Dendritic cell treated with granulocyte-macrophage colony-stimulating factor and Interleukin-4, amounts not matched to agents 40 ng/mL and 50 ng/mL, for 4 days (primary cell): ENCODE measurements around the gene CUL9.
A peak's percentile ranks its signal among the peaks of the same experiment; 100 is the strongest.

Experiments
- H3K27ac Mint-ChIP-seq: one replicate; pipeline ENCODE4 v1.8.0; 2022; ENCODE audit warnings: mild to moderate bottlenecking, mixed read lengths
- H3K27me3 Mint-ChIP-seq: one replicate; pipeline ENCODE4 v1.8.0; 2022; ENCODE audit warnings: mild to moderate bottlenecking, mixed read lengths
- H3K36me3 Mint-ChIP-seq: one replicate; pipeline ENCODE4 v1.8.0; 2022; ENCODE audit warnings: low read depth, mixed read lengths
- H3K4me1 Mint-ChIP-seq: one replicate; pipeline ENCODE4 v1.8.0; 2022; ENCODE audit warnings: low read depth, mixed read lengths
- H3K4me3 Mint-ChIP-seq: one replicate; pipeline ENCODE4 v1.8.0; 2022; ENCODE audit warnings: mild to moderate bottlenecking, moderate library complexity, mixed read lengths
- H3K9me3 Mint-ChIP-seq: one replicate; pipeline ENCODE4 v1.8.0; 2022; ENCODE audit warnings: mixed read lengths
- intact Hi-C: fragments of 100-400 bp; cut with micrococcal nuclease; formaldehyde crosslinking; loops from one replicate; pipeline ENCODE4 v1.15.0; 2022

The CUL9 gene

DNA sequence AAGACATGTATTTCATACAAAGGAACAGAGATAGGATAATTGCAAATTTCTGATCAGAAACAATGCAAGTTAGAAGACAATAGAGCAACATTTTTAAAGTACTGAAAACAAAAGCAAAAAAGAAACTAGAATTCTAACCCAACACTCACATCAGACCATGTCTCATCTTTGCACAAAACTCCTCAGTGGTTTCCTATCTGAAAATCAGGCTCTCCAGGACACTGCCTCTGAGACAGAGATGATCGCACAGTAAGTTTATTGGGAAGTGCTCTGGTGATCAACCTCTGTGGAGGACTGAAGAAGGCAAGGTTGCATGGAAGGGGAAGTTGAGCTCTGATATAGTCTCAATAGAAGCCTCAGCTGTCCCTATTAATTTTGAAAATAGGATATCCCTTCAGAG is 59.0 kb downstream of the CUL9 start:
- peaks cover 5% of the 10 kb centered on the region for H3K4me1 Mint-ChIP-seq
- no peaks in the 10 kb centered on the region for H3K9me3 Mint-ChIP-seq
- no peaks in the 10 kb centered on the region for H3K36me3 Mint-ChIP-seq
- peaks cover 31% of the 10 kb centered on the region for H3K27me3 Mint-ChIP-seq
- H3K4me3 Mint-ChIP-seq: no peak overlapping the region
- no peak overlapping the region for H3K27ac Mint-ChIP-seq
- intact Hi-C loops: no loop called here

DNA sequence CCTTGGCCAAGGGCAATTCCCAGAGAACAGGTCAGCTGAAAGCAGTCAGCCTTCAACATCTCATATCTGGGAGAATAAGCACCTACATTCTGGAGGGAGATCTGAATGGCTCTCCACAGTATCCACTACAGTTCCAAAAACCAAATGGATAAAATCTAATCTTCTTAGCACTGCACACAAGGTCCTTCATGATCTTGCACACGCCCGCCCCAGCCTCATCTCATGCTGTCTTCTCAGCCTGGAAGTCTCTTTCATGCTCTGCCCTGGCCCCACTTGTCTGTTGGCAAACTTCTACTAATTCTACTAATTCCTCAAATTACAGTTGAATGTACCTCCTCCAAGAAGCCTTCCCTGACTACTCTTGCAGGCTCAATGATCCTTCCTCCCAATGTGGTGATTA is 59.5 kb downstream of the CUL9 start:
- Mint-ChIP-seq H3K36me3 (no peaks in the 10 kb centered on the region), H3K4me3 (no peak overlapping the region)

GRCh38 chr6:43242908-43243663 is 61.1 kb downstream of the CUL9 start, which contains the start of gene TTBK1:
TTBK1 (plus strand) TSS chr6:43243481; CDS start chr6:43246661, 3,180 bp downstream.
- Mint-ChIP-seq H3K27me3 (peaks cover 23% of the 10 kb centered on the region), H3K36me3 (no peaks in the 10 kb centered on the region), H3K4me1 (peaks cover 20% of the 10 kb centered on the region), H3K9me3 (no peaks in the 10 kb centered on the region), H3K27ac (no peak within 1 kb of the TSS), H3K4me3 (no peak within 1 kb of the TSS)
- intact Hi-C loops: no loop called here

More for the DNA sequence above, 59.5 kb downstream of the CUL9 start:
- H3K9me3 Mint-ChIP-seq: no peaks in the 10 kb centered on the region
- intact Hi-C loops: no loop called here
- peaks cover 31% of the 10 kb centered on the region for H3K27me3 Mint-ChIP-seq
- peaks cover 7% of the 10 kb centered on the region for H3K4me1 Mint-ChIP-seq
- H3K27ac Mint-ChIP-seq: no peak overlapping the region

DNA sequence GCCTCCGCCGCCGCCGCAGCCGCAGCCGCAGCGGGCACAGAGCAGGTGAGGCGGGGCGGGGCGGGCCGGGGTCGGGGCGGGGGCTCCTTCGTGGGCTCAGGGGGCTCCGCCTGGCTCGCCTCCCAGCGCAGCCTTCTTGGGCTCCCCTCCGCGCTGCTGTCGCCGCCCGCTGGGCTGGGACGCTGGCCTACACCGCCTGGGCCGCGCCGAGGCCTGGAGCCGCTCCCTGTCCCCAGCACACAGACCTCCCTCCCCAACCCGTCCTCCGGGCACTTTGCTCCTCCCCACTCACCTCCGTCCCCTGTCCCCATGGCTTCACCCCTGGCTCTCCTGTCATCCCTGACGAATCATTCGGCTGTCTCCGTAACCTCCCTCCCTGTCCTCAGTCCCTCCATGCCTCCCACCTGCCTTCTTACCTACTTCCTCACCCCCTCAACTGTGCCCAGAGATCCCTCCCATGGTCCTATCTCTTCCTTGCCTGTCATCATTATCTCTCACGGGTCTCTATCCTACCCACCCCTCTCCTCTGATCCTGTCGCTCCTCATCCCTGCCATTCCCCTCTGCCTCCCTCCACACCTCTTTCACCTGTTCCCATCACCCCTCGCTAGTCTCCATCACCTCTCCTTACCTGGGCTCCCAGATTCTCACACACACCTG is 61.8 kb downstream of the CUL9 start:
- no peaks in the 10 kb centered on the region for H3K9me3 Mint-ChIP-seq
- H3K4me1 Mint-ChIP-seq: peaks cover 21% of the 10 kb centered on the region
- H3K36me3 Mint-ChIP-seq: no peaks in the 10 kb centered on the region
- no peak overlapping the region for H3K4me3 Mint-ChIP-seq
- intact Hi-C loops: no loop called here
- H3K27me3 Mint-ChIP-seq: peaks cover 22% of the 10 kb centered on the region
- H3K27ac Mint-ChIP-seq: no peak overlapping the region

DNA sequence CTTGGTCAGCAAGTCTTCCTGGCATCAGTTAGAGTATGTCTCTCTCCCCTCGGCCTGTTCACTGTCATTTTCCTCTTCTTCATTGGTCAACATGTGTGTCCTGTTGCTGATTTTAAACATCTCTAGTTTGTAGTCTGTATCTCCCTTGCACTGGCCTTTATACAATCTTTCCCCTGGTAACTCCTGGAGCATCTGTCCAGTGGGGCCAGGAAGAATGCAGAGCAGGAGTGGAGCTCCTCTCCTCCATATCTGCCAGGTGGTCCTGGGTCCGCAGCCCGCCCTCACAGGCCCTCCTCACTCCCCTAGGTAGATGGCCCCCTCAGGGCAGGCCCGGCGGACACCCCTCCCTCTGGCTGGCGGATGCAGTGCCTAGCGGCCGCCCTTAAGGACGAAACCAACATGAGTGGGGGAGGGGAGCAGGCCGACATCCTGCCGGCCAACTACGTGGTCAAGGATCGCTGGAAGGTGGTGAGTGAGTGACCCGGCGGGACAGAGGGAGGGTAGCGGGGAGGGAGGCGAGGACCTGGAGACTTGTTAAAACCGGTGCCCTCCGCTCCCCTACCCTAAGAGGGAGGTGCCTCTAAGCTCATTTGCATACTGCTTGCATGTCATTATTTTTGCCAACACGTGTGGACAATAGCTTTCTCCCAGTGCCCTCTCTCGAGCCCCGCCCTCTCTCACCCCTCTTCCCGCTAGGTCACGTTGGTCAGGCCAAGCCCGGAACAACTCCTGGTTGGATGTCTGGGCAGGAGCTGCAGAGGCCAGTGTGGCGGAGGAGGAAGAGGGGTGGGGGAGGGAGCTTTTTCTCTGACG is 64.5 kb downstream of the CUL9 start:
- H3K4me1 Mint-ChIP-seq: peaks cover 24% of the 10 kb centered on the region
- peaks cover 23% of the 10 kb centered on the region for H3K27me3 Mint-ChIP-seq
- no peaks in the 10 kb centered on the region for H3K36me3 Mint-ChIP-seq
- H3K9me3 Mint-ChIP-seq: no peaks in the 10 kb centered on the region
- H3K4me3 Mint-ChIP-seq: peak overlapping the region; percentile 75
- peak overlapping the region; percentile 64 for H3K27ac Mint-ChIP-seq
- intact Hi-C loops: loop anchor here (2.0 kb wide), 1 partner anchor 18 kb away; the partner anchor contains the start of gene DNPH1

GRCh38 chr6:43247114-43247999 is 65.4 kb downstream of the CUL9 start:
- H3K27me3 Mint-ChIP-seq: peaks cover 32% of the 10 kb centered on the region
- intact Hi-C loops: loop anchor here (2.0 kb wide), 1 partner anchor 19 kb away; the partner anchor contains the start of gene DNPH1
- peak overlapping the region; percentile 64 for H3K27ac Mint-ChIP-seq
- peaks cover 27% of the 10 kb centered on the region for H3K4me1 Mint-ChIP-seq
- no peaks in the 10 kb centered on the region for H3K36me3 Mint-ChIP-seq
- H3K4me3 Mint-ChIP-seq: peak overlapping the region; percentile 75
- no peaks in the 10 kb centered on the region for H3K9me3 Mint-ChIP-seq

DNA sequence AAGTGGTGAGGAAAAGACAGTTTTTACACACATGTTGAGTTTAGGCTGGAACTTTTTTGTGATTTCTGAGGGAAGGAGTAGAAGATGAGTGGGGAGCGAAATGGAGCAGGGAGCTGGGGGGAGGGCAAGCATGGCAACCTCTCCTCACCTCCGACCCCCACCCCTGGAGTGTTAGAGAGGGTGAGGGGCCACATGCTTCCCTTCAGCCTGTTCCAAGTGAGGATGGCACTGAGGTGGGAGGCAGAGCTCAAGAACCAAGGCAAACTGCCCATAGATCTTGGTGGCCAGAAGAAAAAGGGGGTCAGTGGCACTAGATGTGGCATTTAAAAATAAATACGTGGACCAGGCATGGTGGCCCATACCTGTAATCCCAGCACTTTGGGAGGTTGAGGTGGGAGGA is 66.1 kb downstream of the CUL9 start:
- H3K4me1 Mint-ChIP-seq: peaks cover 27% of the 10 kb centered on the region
- no peaks in the 10 kb centered on the region for H3K9me3 Mint-ChIP-seq
- intact Hi-C loops: no loop called here
- no peaks in the 10 kb centered on the region for H3K36me3 Mint-ChIP-seq
- peak overlapping the region; percentile 64 for H3K27ac Mint-ChIP-seq
- peaks cover 39% of the 10 kb centered on the region for H3K27me3 Mint-ChIP-seq
- no peak overlapping the region for H3K4me3 Mint-ChIP-seq

DNA sequence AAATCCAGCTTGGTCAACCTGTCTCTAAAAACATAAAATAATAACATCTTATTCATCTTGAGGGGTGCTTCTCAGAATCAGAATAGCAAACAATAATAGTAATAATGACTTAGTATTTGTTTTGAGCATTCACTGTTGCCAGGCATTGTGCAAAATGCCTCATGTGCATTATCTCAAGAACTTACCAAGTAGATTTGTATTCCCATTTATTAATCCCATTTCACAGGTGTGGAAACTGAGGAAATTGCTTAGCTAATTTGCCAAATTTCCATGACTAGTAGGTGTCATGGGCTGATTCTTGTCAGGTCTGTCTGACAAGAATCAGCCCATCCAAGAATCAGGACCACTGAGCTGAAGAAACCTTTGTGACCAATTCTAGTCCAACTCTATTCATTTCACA is 66.8 kb downstream of the CUL9 start:
- Mint-ChIP-seq H3K27ac (no peak overlapping the region), H3K9me3 (no peaks in the 10 kb centered on the region), H3K27me3 (peaks cover 43% of the 10 kb centered on the region), H3K4me1 (peaks cover 27% of the 10 kb centered on the region), H3K36me3 (no peaks in the 10 kb centered on the region), H3K4me3 (no peak overlapping the region)
- intact Hi-C loops: no loop called here

DNA sequence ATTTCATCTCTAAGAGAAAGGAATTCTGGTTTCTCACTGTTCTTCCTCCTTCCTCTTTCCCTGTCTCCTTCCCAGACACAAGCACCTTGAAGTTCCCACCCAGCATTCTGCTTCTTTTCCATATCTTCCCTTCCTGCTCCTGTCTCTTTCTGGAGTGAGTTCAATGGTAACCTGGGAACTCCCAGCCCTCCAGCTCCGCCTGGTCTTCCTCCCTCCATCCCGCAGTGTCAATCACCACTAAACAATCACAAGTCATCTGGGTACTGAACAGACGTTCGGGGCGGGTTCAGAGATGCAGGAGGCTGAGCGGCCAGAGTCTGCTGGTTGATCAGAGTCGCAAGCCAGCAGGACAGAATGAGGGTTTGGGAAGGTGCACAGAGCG is 69.0 kb downstream of the CUL9 start:
- Mint-ChIP-seq H3K36me3 (no peaks in the 10 kb centered on the region), H3K9me3 (no peaks in the 10 kb centered on the region), H3K27ac (no peak overlapping the region), H3K27me3 (peaks cover 54% of the 10 kb centered on the region), H3K4me1 (peaks cover 27% of the 10 kb centered on the region), H3K4me3 (no peak overlapping the region)
- intact Hi-C loops: no loop called here

DNA sequence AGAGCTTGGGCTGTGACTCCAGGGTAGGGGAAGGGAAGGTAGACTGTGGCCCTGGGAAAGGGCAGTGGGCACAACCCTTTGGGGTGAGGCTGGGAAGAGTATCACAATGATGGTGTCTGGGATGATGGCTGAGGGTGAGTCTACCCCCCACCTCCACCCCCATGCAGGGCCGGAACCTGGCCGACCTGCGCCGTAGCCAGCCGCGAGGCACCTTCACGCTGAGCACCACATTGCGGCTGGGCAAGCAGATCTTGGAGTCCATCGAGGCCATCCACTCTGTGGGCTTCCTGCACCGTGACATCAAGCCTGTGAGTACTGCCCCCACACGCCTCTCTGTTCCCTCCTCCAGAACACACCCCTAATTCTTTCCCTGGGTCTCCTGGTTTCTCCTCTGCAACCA is 71.4 kb downstream of the CUL9 start:
- Mint-ChIP-seq H3K9me3 (no peaks in the 10 kb centered on the region), H3K4me3 (no peak overlapping the region)

DNA sequence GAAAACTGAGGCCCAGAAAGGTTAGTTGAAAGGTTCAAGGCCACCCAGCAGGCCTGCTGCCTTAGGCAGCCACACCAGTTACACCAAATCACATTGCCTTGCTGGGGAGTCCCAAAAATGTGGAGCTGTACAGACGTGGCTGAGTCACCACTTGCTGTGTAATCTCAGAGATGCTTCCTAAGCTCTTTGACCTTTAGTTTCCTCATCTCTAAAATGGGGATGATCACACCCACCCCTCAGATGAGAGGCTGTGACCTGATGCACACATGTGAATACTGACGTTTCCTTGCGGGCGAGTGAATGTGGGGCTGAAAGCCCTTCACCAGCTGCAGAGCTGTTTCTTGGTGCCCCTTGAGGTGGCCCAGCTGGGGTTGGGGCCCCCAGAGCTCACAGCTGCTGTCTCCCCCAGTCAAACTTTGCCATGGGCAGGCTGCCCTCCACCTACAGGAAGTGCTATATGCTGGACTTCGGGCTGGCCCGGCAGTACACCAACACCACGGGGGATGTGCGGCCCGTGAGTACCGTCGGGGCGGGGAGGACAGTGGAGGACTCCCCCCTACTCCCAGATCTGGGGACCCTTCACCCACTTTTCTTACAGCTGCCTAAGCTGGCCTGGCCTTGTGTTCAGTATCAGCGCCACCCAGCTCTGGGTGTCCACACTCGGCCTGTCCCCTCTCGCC is 72.3 kb downstream of the CUL9 start:
- Mint-ChIP-seq H3K27me3 (peaks cover 52% of the 10 kb centered on the region), H3K9me3 (no peaks in the 10 kb centered on the region), H3K4me3 (no peak overlapping the region), H3K36me3 (no peaks in the 10 kb centered on the region), H3K4me1 (peaks cover 19% of the 10 kb centered on the region), H3K27ac (no peak overlapping the region)
- intact Hi-C loops: no loop called here

More for the DNA sequence above, 71.4 kb downstream of the CUL9 start:
- intact Hi-C loops: no loop called here
- Mint-ChIP-seq H3K27ac (no peak overlapping the region), H3K36me3 (no peaks in the 10 kb centered on the region), H3K4me1 (peaks cover 19% of the 10 kb centered on the region), H3K27me3 (peaks cover 53% of the 10 kb centered on the region)

- Mint-ChIP-seq H3K27ac (no peak overlapping the region), H3K9me3 (no peaks in the 10 kb centered on the region), H3K4me1 (peaks cover 19% of the 10 kb centered on the region), H3K27me3 (peaks cover 52% of the 10 kb centered on the region), H3K4me3 (no peak overlapping the region), H3K36me3 (no peaks in the 10 kb centered on the region)
- intact Hi-C loops: no loop called here
Observed at GRCh38 chr6:43254846-43255245, 72.8 kb downstream of the CUL9 start.
